Stimulated activated naive B cell treated with anti-CD40 and anti-IgM and Interleukin-4, amounts not matched to agents 10 μg/mL and 1 μg/mL and 100 μg/mL, for 72 hours (primary cell): ENCODE data around the gene TRAPPC12.
"Not testable (repeated sequence)": the region's sequence is repeated elsewhere in the genome, so short reads cannot be mapped to it uniquely, and the experiment has no call there.

Experiments used
- ATAC-seq, 2 donors: fragments of 150-1000 bp; cut with Tn5 transposase; replicated peaks; 2 replicates each; pipeline ENCODE4 v1.10.0; 2021; ENCODE audit warnings: moderate library complexity in 1 of 2
- DNase-seq: peaks from one replicate; pipeline ENCODE4 v3.0.0; 2021
- H3K27ac Mint-ChIP-seq: one replicate; pipeline ENCODE4 v1.8.0; 2022; ENCODE audit warnings: mild to moderate bottlenecking, mixed read lengths
- H3K27me3 Mint-ChIP-seq, 2 donors: one replicate each; pipeline ENCODE4 v1.8.0; 2022; ENCODE audit warnings: mixed read lengths in 2 of 2
- H3K36me3 Mint-ChIP-seq, 2 donors: one replicate each; pipeline ENCODE4 v1.8.0; 2022; ENCODE audit warnings: mixed read lengths in 2 of 2, mild to moderate bottlenecking in 1 of 2
- H3K4me1 Mint-ChIP-seq, 2 donors: one replicate each; pipeline ENCODE4 v1.8.0; 2022; ENCODE audit warnings: mixed read lengths in 2 of 2, mild to moderate bottlenecking in 1 of 2
- H3K4me3 Mint-ChIP-seq, 2 donors: one replicate each; pipeline ENCODE4 v1.8.0; 2022; ENCODE audit warnings: mild to moderate bottlenecking in 2 of 2, mixed read lengths in 2 of 2, moderate library complexity in 1 of 2
- H3K9me3 Mint-ChIP-seq, 2 donors: one replicate each; pipeline ENCODE4 v1.8.0; 2022; ENCODE audit warnings: mixed read lengths in 2 of 2, mild to moderate bottlenecking in 1 of 2

The TRAPPC12 gene

DNA sequence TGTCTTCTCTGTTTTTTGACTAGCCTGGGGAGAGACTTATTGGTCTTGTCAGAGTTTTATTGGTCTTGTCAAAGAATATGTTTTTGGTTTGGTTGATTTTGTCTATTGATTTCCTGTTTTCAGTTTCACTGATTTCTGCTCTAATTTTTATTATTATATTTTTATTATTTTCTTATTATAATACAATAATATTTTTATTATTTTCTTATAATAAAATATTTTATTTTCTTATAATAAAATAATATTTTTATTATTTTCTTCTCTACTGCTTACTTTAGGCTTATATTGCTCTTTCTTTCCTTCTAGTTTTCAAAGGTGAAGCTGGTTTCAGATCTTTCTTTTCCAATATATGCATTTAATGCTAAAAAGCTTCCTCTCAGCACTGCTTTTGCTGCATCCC lies 62.0 kb downstream of the TRAPPC12 start:
- H3K27me3 Mint-ChIP-seq, result no peaks in the 10 kb centered on the region
- no peak overlapping the region for H3K4me3 Mint-ChIP-seq
- ATAC-seq (no peak), DNase-seq (no peak)
- no peak overlapping the region for H3K27ac Mint-ChIP-seq
- H3K4me1 Mint-ChIP-seq, result peaks cover 13 to 18% of the 10 kb centered on the region in 2 donors
- H3K36me3 Mint-ChIP-seq, result peaks cover 27 to 38% of the 10 kb centered on the region in 2 donors
- no peaks in the 10 kb centered on the region for H3K9me3 Mint-ChIP-seq

DNA sequence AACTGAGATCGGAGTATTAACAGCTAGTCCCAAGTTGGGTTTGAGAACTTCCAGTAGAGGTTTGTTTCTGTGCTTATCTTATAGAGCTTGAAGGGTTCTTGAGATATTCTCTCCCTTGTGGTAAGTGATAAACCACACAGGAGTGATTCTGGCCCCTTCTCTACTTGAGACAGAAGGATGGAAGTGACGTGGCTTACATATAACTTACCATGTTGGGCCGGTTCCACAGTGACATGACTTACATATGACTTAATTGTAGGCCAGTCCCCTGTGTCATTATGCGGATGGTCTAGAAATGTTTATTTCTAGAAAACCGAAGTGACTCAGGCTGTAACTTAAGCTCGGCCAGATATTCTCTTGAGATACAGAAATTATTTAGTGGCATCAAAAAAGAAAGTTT lies 62.7 kb downstream of the TRAPPC12 start:
- DNase-seq (no peak), ATAC-seq (no peak)
- Mint-ChIP-seq H3K4me3 (no peak overlapping the region), H3K27ac (no peak overlapping the region), H3K36me3 (peaks cover 33 to 45% of the 10 kb centered on the region in 2 donors), H3K9me3 (no peaks in the 10 kb centered on the region), H3K27me3 (no peaks in the 10 kb centered on the region), H3K4me1 (peaks cover 13 to 18% of the 10 kb centered on the region in 2 donors)

DNA sequence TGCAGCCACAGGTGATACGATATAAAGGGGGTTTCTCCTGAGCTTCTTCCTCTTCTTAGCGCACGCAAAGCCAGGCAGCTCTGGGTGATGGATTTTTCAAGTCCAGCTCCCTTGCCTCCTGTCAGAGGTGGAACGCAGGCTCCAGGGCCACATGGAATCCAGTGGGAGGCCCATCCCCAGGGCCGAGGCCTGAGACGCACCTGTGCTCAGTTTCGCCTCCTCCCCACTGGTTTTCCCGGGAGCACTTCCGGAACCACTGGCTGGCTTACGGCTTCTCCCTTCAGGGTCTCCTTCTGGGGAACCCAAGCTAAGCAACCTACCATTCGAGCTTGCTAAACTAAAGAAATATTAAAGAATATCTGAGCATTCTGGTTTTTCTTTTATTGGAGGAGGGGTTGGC lies 63.6 kb downstream of the TRAPPC12 start:
- Mint-ChIP-seq H3K36me3 (peaks cover 38 to 52% of the 10 kb centered on the region in 2 donors), H3K27me3 (no peaks in the 10 kb centered on the region), H3K27ac (no peak overlapping the region), H3K9me3 (no peaks in the 10 kb centered on the region), H3K4me1 (peaks cover 13 to 18% of the 10 kb centered on the region in 2 donors), H3K4me3 (no peak overlapping the region)
- ATAC-seq, result no peak
- DNase-seq, result no peak

DNA sequence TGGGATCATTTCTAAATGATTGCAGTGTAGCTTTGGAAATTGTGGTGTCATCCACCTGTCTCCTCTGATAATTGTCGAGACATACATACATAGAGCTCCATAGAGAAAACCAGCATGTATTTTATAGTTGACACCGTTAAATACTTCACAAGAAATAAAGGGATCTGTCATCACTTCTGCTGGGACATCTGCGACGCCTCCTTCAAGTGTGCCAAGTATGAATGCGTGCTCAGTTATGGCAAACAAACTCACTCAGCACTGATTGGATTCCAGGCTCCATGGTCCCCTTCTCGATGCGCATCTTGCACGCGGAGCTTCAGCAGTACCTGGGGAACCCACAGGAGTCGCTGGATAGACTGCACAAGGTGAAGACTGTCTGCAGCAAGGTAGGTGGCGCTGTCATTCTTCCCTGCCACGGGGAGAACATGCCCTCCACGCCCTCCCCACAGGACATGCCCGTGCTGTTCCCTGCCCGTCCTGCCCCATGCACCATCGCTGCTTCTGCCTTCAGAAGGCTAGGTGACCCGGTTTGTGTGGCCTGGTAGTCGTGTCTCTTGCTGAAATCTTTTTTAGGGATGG lies 64.1 kb downstream of the TRAPPC12 start:
- ATAC-seq, result no peak
- H3K4me3 Mint-ChIP-seq, result no peak overlapping the region
- DNase-seq, result no peak
- H3K9me3 Mint-ChIP-seq, result no peaks in the 10 kb centered on the region
- H3K27ac Mint-ChIP-seq, result no peak overlapping the region
- H3K36me3 Mint-ChIP-seq, result peaks cover 42 to 54% of the 10 kb centered on the region in 2 donors
- no peaks in the 10 kb centered on the region for H3K27me3 Mint-ChIP-seq
- H3K4me1 Mint-ChIP-seq, result peaks cover 13 to 18% of the 10 kb centered on the region in 2 donors

DNA sequence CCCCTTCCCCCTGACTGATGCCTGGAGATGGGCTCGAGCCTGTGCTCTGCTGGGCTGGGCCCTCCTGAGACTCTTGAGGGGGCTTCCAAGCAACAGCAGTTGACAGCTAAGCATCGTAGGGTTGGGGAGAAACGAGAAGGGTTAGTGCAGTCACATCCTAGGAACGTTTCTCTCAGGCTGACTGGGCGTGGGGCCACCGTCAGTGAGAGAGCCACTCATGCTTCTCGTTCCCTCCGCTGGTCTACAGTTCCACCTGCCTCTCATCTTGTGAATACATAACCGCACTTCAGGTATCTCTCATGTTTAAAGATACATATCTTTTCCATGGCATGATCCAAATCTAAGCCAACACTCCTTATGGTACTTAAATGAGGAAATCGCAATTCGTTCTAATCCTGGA lies 66.4 kb downstream of the TRAPPC12 start:
- Mint-ChIP-seq H3K4me3 (no peak overlapping the region), H3K4me1 (peaks cover 3 to 10% of the 10 kb centered on the region in 2 donors), H3K27ac (peak overlapping the region; percentile 17), H3K27me3 (no peaks in the 10 kb centered on the region), H3K9me3 (no peaks in the 10 kb centered on the region), H3K36me3 (peaks cover 48 to 66% of the 10 kb centered on the region in 2 donors)
- ATAC-seq, result no peak
- DNase-seq, result no peak

DNA sequence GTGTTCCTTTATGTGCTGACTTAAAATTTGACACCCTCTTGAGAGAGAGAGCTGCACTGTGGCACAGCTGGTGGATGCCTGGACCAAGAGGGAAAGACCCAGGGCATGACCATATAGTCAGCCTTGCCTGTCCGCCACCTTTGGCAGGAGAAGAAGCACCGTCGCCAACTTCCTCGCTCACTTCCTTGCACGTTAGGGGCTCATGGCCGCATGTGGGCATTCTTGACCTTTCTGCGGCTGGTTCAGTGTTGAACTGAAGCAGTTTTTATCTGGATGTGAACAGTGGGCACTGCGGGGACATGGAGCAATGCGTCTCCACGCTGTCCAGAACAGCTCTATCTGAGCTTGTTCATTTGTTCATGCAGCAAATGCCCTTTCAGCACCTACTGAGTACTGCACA lies 66.9 kb downstream of the TRAPPC12 start:
- Mint-ChIP-seq H3K4me1 (peaks cover 0 to 5% of the 10 kb centered on the region in 2 donors), H3K27ac (no peak overlapping the region), H3K27me3 (no peaks in the 10 kb centered on the region), H3K36me3 (peaks cover 51 to 71% of the 10 kb centered on the region in 2 donors), H3K4me3 (no peak overlapping the region), H3K9me3 (no peaks in the 10 kb centered on the region)
- DNase-seq (no peak), ATAC-seq (no peak)

DNA sequence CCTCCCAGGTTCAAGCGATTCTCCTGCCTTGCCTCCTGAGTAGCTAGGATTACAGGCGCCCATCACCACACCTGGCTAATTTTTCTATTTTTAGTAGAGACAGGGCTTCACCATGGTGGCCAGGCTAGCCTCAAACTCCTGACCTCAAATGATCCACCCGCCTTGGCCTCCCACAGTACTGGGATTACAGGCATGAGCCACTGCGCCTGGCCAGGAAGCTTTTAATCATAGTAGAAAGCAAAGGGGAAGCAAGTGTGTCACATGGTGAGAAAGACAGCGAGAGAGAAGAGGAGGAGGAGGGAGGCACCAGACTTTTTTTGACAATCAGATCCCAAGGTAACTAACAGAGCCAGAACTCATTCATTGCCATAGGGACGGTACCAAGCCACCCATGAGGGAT lies 67.7 kb downstream of the TRAPPC12 start:
- H3K4me1 Mint-ChIP-seq, H3K9me3 Mint-ChIP-seq, ATAC-seq, DNase-seq, H3K27ac Mint-ChIP-seq, H3K4me3 Mint-ChIP-seq, H3K27me3 Mint-ChIP-seq: not testable (repeated sequence)
- peaks cover 54 to 70% of the 10 kb centered on the region in 2 donors for H3K36me3 Mint-ChIP-seq

DNA sequence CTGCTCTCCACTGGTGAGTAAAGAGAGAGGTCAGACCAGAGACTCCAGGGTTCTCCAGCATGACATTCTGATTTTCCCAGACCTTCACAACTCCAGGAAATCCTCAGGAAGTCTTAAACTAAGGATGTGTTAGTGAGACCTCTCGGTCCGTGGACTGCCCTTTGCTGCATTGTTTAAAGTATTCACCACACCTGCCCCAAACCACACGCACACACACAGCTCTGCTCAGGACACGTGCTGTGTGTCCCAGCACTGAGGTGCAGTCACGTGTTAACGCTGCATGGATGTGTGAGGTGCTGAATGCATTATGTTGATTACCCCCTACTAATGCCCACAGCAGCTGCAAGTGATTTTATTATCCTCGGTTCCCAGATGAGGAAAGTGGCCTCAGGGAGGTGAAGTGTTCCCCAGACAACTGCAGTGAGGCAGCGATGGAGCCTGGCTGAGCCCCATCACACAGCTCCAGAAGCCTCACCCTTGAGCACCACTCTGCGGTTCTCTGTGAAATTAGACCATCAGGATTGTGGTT lies 68.4 kb downstream of the TRAPPC12 start:
- Mint-ChIP-seq H3K4me3 (no peak overlapping the region), H3K27me3 (no peaks in the 10 kb centered on the region), H3K9me3 (no peaks in the 10 kb centered on the region), H3K4me1 (no peaks in the 10 kb centered on the region), H3K36me3 (peaks cover 57 to 75% of the 10 kb centered on the region in 2 donors), H3K27ac (no peak overlapping the region)
- no peak for DNase-seq
- ATAC-seq, result no peak

DNA sequence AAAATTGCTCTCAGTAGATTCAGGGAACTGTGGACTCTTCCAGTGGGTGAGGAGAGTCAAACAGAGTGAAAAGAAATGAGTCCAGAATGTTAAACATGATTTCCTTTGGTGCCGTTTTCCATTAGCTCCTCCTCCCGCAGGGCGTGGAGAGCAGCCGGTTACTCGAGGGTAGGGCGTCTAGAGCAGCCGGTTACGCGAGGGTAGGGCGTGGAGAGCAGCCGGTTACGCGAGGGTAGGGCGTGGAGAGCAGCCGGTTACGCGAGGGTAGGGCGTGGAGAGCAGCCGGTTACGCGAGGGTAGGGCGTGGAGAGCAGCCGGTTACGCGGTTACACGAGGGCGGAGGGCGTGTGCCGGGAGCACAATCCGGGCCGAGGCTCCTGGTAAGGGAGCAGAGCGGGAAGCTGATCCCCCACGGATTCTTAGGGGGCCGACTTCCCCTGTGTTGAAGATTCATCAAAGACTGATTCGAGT lies 69.0 kb downstream of the TRAPPC12 start:
- DNase-seq, result not testable (repeated sequence)

DNA sequence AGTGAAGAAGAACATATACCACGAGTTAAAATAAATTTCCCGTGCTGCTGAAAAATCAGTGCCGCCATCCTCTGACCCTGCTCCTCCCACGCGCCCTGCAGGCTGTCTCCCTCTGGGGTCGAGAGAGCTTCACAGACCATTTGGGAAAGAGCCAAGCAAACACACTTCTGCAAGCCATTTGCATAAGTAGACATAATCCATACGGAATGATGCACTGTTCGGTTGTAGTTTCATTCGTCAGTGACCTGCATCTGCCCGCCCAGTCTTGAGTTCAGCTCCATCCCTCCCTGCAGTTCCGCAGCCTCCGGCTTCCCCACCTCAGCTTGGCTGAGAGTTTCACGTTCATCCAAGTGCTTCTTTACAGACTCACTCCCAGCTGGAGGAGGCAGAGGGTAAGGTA lies 69.6 kb downstream of the TRAPPC12 start:
- no peaks in the 10 kb centered on the region for H3K4me1 Mint-ChIP-seq
- H3K27ac Mint-ChIP-seq, result no peak overlapping the region
- no peak overlapping the region for H3K4me3 Mint-ChIP-seq
- no peak for DNase-seq
- H3K36me3 Mint-ChIP-seq, result peaks cover 59 to 76% of the 10 kb centered on the region in 2 donors
- H3K9me3 Mint-ChIP-seq, result no peaks in the 10 kb centered on the region
- no peaks in the 10 kb centered on the region for H3K27me3 Mint-ChIP-seq
- ATAC-seq, result no peak

More for the DNA sequence above, 69.0 kb downstream of the TRAPPC12 start:
- not testable (repeated sequence) for H3K27me3 Mint-ChIP-seq, ATAC-seq, H3K9me3 Mint-ChIP-seq, H3K27ac Mint-ChIP-seq, H3K4me3 Mint-ChIP-seq, H3K4me1 Mint-ChIP-seq
- H3K36me3 Mint-ChIP-seq, result peaks cover 62 to 79% of the 10 kb centered on the region in 2 donors

DNA sequence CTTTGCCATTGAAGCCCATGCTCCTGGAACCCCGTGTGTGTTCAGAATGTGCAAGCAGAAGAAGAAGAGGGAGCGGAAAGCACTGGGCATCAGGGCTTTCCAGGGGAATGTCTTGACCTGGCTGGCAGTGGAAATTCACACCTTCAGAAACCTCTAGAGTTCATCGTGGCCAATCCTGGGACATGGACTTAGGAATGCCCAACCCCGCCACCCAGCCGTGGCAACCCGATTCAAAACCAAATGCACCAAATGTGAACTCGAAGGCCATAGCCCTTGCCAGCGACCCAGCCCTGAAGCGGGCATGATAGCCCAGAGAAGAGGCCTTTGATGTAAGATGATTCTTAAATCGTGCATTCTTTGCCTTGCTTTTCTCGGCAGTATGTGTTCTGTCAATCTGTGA lies 70.4 kb downstream of the TRAPPC12 start:
- no peak for ATAC-seq
- Mint-ChIP-seq H3K27ac (no peak overlapping the region), H3K4me1 (no peaks in the 10 kb centered on the region), H3K9me3 (no peaks in the 10 kb centered on the region), H3K36me3 (peaks cover 58 to 76% of the 10 kb centered on the region in 2 donors), H3K27me3 (no peaks in the 10 kb centered on the region), H3K4me3 (no peak overlapping the region)
- no peak for DNase-seq

DNA sequence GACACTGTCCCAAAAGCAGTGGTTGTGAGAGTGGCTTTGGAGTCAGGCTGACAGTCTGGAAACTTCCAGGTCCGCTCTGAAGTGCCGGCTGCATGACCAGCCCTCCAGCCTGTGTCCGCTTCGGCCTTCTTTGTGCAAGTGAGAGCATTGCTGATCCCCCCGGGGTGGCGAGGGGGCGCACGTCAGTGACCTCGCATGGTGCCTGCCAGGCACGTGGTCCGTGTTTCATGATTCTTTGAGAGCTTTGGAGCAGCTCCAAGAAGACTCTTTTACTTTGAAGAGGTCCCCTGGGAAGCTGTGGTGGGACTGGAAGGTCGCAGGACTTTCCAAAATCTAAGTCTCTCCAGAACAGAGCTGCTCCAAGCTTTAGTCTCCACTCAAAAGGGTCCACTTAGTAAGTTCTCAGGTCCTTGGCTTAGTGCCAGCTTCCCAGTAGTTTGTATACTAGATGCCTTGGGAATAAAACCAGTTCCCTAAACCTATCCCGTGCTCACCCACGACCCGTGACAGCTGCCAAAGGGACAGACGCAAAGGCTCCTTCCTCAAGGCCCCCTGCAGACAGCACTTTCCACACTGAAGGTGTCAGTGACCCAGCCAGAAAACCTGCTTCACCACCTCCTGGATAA lies 71.0 kb downstream of the TRAPPC12 start:
- H3K27ac Mint-ChIP-seq, result no peak overlapping the region
- no peaks in the 10 kb centered on the region for H3K4me1 Mint-ChIP-seq

DNA sequence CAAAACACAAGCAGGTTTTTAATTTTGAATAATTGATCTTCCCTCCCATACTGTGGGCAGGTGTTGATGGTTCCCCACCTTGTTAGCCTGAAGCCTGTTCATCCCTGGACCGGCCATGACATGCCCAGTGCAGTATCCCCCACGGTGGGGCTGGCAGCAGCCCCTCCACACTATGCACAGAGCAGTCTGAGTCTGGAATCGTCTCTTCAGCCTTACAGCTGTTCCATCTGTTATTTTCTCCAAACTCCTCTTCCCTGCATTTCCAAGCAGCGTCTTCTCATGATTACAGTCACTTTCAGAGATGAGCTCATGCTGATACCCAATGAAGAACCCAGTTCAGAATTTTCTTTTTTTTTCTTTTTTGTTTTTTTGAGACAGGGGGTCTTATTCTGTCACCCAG lies 71.7 kb downstream of the TRAPPC12 start:
- Mint-ChIP-seq H3K4me1 (no peaks in the 10 kb centered on the region), H3K4me3 (no peak overlapping the region), H3K27me3 (no peaks in the 10 kb centered on the region), H3K9me3 (no peaks in the 10 kb centered on the region), H3K36me3 (peaks cover 57 to 75% of the 10 kb centered on the region in 2 donors), H3K27ac (no peak overlapping the region)
- ATAC-seq (no peak), DNase-seq (no peak)

More for the DNA sequence above, 71.0 kb downstream of the TRAPPC12 start:
- H3K27me3 Mint-ChIP-seq, result no peaks in the 10 kb centered on the region
- no peak for DNase-seq
- H3K36me3 Mint-ChIP-seq, result peaks cover 57 to 75% of the 10 kb centered on the region in 2 donors
- no peak for ATAC-seq
- H3K9me3 Mint-ChIP-seq, result no peaks in the 10 kb centered on the region
- H3K4me3 Mint-ChIP-seq, result no peak overlapping the region

DNA sequence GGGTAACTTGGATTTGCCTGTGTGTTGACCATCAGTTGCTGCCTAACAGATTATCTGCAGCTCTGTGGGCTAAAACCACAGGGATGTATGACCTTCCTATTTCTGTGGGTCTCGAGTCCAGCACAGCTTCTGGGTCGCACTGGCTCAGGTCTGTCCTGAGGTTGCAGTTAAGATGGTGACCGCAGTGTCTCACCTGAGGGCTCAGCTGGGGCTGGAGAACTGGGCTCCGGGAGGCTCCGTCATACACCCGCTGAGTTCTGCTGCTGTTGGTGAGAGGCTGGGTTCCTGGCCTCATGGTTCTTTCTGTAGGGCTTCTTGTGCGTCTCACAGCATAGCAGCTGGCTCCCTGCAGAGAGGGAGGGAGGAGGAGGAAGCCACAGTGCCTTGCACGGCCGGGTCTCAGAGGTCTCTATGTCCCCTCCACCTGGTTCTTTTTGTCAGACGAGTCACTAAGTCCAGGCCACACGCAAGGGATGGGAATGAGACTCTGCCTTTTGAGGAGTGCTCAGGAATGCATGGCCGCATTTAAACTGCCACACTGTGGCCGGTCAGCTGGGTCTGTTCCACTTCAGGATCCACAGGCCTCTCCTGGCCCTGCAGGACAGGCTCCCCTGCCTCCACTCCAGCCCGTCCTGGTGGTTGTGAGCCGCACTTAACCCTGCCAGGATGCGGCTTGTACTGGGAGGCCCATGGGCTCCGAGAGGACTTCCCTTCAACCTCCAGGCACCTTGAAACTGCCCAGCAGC lies 72.6 kb downstream of the TRAPPC12 start:
- no peaks in the 10 kb centered on the region for H3K27me3 Mint-ChIP-seq
- ATAC-seq (no peak), DNase-seq (no peak)
- H3K27ac Mint-ChIP-seq, result peak overlapping the region; percentile 20
- peaks cover 57 to 75% of the 10 kb centered on the region in 2 donors for H3K36me3 Mint-ChIP-seq
- H3K4me3 Mint-ChIP-seq, result no peak overlapping the region
- H3K4me1 Mint-ChIP-seq, result no peaks in the 10 kb centered on the region
- no peaks in the 10 kb centered on the region for H3K9me3 Mint-ChIP-seq
